CD4-positive, alpha-beta T cell (primary cell): ENCODE results near the gene LY6G5C. TPM values are rescaled to one million over a fixed set of nuclear protein-coding genes. Genes with fewer than 3 reads are reported as not detected.

Experiments used
- ATAC-seq: fragments of 200-7000 bp; cut with Tn5 transposase; one replicate; pipeline ENCODE4 v1.10.0; 2022; ENCODE audit warnings: mild to moderate bottlenecking; ENCODE audit not compliant: poor library complexity
- CTCF ChIA-PET: fragments of 350-600 bp; sonication (Branson Sonifier 250); formaldehyde crosslinking; loops from one replicate; lab custom pipeline; 2021; ENCODE audit warnings: antibody characterized with exemption, inconsistent platforms; lab: Charles Lee
- POLR2A ChIA-PET: fragments of 350-600 bp; sonication (Branson Sonifier 250); formaldehyde crosslinking; loops from one replicate; lab custom pipeline; 2021; ENCODE audit warnings: antibody characterized with exemption, inconsistent platforms; lab: Charles Lee
- DNase-seq, 14 experiments: peaks; one replicate each; pipeline ENCODE4 v3.0.0-alpha.2; 2013 to 2020; ENCODE audit warnings: mixed read lengths in 2 of 14
- H3K27ac ChIP-seq, 2 donors: one replicate each; pipeline versions ENCODE4 v1.5.1 to v1.7.0; 2013; ENCODE audit warnings: low read length in 2 of 2, low read depth in 1 of 2, mild to moderate bottlenecking in 1 of 2
- H3K27me3 ChIP-seq, 2 experiments: 1 replicate in 1 of 2; 2 replicates in 1 of 2; pipeline versions ENCODE4 v1.6.1 to v1.7.0; 2013; ENCODE audit warnings: low read length in 2 of 2, control low read depth in 1 of 2, mild to moderate bottlenecking in 1 of 2, moderate library complexity in 1 of 2; ENCODE audit not compliant: insufficient read depth in 2 of 2, control insufficient read depth in 1 of 2
- H3K36me3 ChIP-seq: one replicate; pipeline ENCODE4 v1.6.1; 2013; ENCODE audit warnings: low read length, control low read depth; ENCODE audit not compliant: insufficient read depth
- H3K4me1 ChIP-seq: one replicate; pipeline ENCODE4 v1.6.1; 2013; ENCODE audit warnings: low read length, control low read depth; ENCODE audit not compliant: insufficient read depth
- H3K4me3 ChIP-seq: one replicate; pipeline ENCODE4 v1.5.1; 2013; ENCODE audit warnings: mild to moderate bottlenecking, low read length, moderate library complexity
- H3K9me3 ChIP-seq, 2 experiments: 1 replicate in 1 of 2; 2 replicates in 1 of 2; pipeline versions ENCODE4 v1.6.1 to v1.7.0; 2013; ENCODE audit warnings: low read length in 2 of 2, mild to moderate bottlenecking in 2 of 2, control low read depth in 1 of 2, moderate library complexity in 1 of 2; ENCODE audit not compliant: control insufficient read depth in 1 of 2, insufficient read depth in 1 of 2
- H3K27ac Mint-ChIP-seq: one replicate; pipeline ENCODE4 v1.8.0; 2020; ENCODE audit warnings: mixed read lengths
- H3K27me3 Mint-ChIP-seq: one replicate; pipeline ENCODE4 v1.8.0; 2021; ENCODE audit warnings: mixed read lengths
- H3K36me3 Mint-ChIP-seq: one replicate; pipeline ENCODE4 v1.8.0; 2021; ENCODE audit warnings: low read depth, mixed read lengths
- H3K4me1 Mint-ChIP-seq: one replicate; pipeline ENCODE4 v1.8.0; 2021; ENCODE audit warnings: low read depth, mixed read lengths
- H3K4me3 Mint-ChIP-seq: one replicate; pipeline ENCODE4 v1.8.0; 2020; ENCODE audit warnings: mild to moderate bottlenecking, mixed read lengths
- H3K9me3 Mint-ChIP-seq: one replicate; pipeline ENCODE4 v1.8.0; 2020; ENCODE audit warnings: mixed read lengths
- CTCF ChIP-seq: fragments of 200-600 bp; IDR thresholded peaks from one replicate; pipeline ENCODE4 v1.8.0; 2022; ENCODE audit warnings: antibody characterized with exemption, mild to moderate bottlenecking
- intact Hi-C, 2 experiments: fragments of 100-400 bp; cut with DNase I in 1 of 2; cut with micrococcal nuclease in 1 of 2; formaldehyde crosslinking; loops; one replicate each; pipeline versions ENCODE4 v1.15.1 to v1.9.0; 2023 to 2025; cut with DNase I, micrococcal nuclease
- total RNA-seq, 174 experiments: library from RNA in 2 of 174; stranded (reverse) in 2 of 174; gene quantifications; one replicate each; pipeline ENCODE4 v1.2.3 and lab custom pipeline; 2021 to 2026

LY6G5C gene
- total RNA-seq, 2 experiments from 2014 or later = 0.49 to 0.67 TPM

- Mint-ChIP-seq H3K27ac (no peak within 1 kb of the TSS), H3K36me3 (peaks cover 6% of the 10 kb centered on the region), H3K4me3 (no peak within 1 kb of the TSS), H3K4me1 (peaks cover 26% of the 10 kb centered on the region), H3K9me3 (no peaks in the 10 kb centered on the region), H3K27me3 (no peaks in the 10 kb centered on the region)
- CTCF ChIA-PET = no interaction called here
- ATAC-seq (no peak), DNase-seq (no peak)
- Histone ChIP-seq H3K27ac (no peak within 1 kb of the TSS), H3K4me1 (peaks cover 31% of the 10 kb centered on the region), H3K27me3 (no peaks in the 10 kb centered on the region), H3K9me3 (no peaks in the 10 kb centered on the region), H3K36me3 (no peaks in the 10 kb centered on the region), H3K4me3 (no peak within 1 kb of the TSS)
- intact Hi-C loops = no loop called here
- POLR2A ChIA-PET = interaction anchor here (1.4 kb wide), 1 partner anchor 20 kb away, joined by 4 read pairs; the partner anchor contains the start of gene ABHD16A
- TF ChIP-seq CTCF = no peak
Observed at GRCh38 chr6:31723245-31723979, 42.5 kb upstream of the LY6G5C start, which contains the start of gene MPIG6B. Gene MPIG6B (plus strand): TSS chr6:31723373. CDS start chr6:31723384, 11 bp downstream.

- Mint-ChIP-seq H3K36me3 (peaks cover 6% of the 10 kb centered on the region), H3K4me1 (peaks cover 17% of the 10 kb centered on the region), H3K9me3 (no peaks in the 10 kb centered on the region), H3K27me3 (no peaks in the 10 kb centered on the region), H3K4me3 (no peak overlapping the region), H3K27ac (no peak overlapping the region)
- intact Hi-C loops = no loop called here
- Histone ChIP-seq H3K27ac (no peak overlapping the region), H3K27me3 (no peaks in the 10 kb centered on the region), H3K4me1 (peaks cover 18% of the 10 kb centered on the region), H3K36me3 (no peaks in the 10 kb centered on the region), H3K9me3 (no peaks in the 10 kb centered on the region), H3K4me3 (no peak overlapping the region)
- ChIA-PET CTCF (no interaction called here), POLR2A (no interaction called here)
- TF ChIP-seq CTCF = no peak
- DNase-seq = no peak
- no peak for ATAC-seq
Observed at GRCh38 chr6:31722173-31722572, 41.3 kb upstream of the LY6G5C start.

GRCh38 chr6:31721351-31722020 lies 40.6 kb upstream of the LY6G5C start, which contains the start of gene LY6G6C:
Gene LY6G6C (minus strand): TSS chr6:31721746. CDS start chr6:31721679, 67 bp downstream.
- TF ChIP-seq CTCF = no peak
- Mint-ChIP-seq H3K9me3 (no peaks in the 10 kb centered on the region), H3K27ac (no peak within 1 kb of the TSS), H3K4me3 (no peak within 1 kb of the TSS), H3K36me3 (peaks cover under 1% of the 10 kb centered on the region), H3K27me3 (no peaks in the 10 kb centered on the region), H3K4me1 (peaks cover 10% of the 10 kb centered on the region)
- H3K27me3 ChIP-seq = no peaks in the 10 kb centered on the region
- no peak within 1 kb of the TSS for H3K27ac ChIP-seq
- no peak for DNase-seq
- no peak within 1 kb of the TSS for H3K4me3 ChIP-seq
- ChIA-PET POLR2A (no interaction called here), CTCF (no interaction called here)
- H3K36me3 ChIP-seq = no peaks in the 10 kb centered on the region
- H3K9me3 ChIP-seq = no peaks in the 10 kb centered on the region
- H3K4me1 ChIP-seq = peaks cover 15% of the 10 kb centered on the region
- intact Hi-C loops = no loop called here
- no peak for ATAC-seq
